Kidney epithelial cell (primary cell): Measurements from ENCODE around the gene ANO7. TPM values are rescaled to one million over a fixed set of nuclear protein-coding genes. Genes with fewer than 3 reads are reported as not detected.

Source experiments
- DNase-seq: peaks from one replicate; pipeline ENCODE4 v3.0.0-alpha.2; 2010; ENCODE audit warnings: low read depth
- H3K27me3 ChIP-seq: 2 replicates; pipeline ENCODE4 v1.6.0; 2011; ENCODE audit warnings: low read length; ENCODE audit not compliant: control insufficient read depth, insufficient read depth
- H3K36me3 ChIP-seq: 2 replicates; pipeline ENCODE4 v1.5.1; 2011; ENCODE audit warnings: low read length; ENCODE audit not compliant: control insufficient read depth, insufficient read depth
- H3K4me3 ChIP-seq: 2 replicates; pipeline ENCODE4 v1.5.1; 2011; ENCODE audit warnings: low read depth, mild to moderate bottlenecking, control low read depth, low read length
- total RNA-seq: library from RNA; depleted of rRNA; stranded (reverse); fragments of >200 nt; gene quantifications from 2 replicates; pipeline ENCODE4 v1.2.3, GENCODE V29; 2015
- TF ChIP-seq, protein P1 (sequence below): IDR thresholded peaks from 2 replicates; pipeline ENCODE4 v1.5.1; 2011; ENCODE audit warnings: mild to moderate bottlenecking, moderate library complexity, low read length, control low read depth, inconsistent platforms; ENCODE audit not compliant: insufficient read depth, poor library complexity, severe bottlenecking

Gene ANO7
- total RNA-seq, 1 donor from 2014 or later: 1.9 TPM

DNA sequence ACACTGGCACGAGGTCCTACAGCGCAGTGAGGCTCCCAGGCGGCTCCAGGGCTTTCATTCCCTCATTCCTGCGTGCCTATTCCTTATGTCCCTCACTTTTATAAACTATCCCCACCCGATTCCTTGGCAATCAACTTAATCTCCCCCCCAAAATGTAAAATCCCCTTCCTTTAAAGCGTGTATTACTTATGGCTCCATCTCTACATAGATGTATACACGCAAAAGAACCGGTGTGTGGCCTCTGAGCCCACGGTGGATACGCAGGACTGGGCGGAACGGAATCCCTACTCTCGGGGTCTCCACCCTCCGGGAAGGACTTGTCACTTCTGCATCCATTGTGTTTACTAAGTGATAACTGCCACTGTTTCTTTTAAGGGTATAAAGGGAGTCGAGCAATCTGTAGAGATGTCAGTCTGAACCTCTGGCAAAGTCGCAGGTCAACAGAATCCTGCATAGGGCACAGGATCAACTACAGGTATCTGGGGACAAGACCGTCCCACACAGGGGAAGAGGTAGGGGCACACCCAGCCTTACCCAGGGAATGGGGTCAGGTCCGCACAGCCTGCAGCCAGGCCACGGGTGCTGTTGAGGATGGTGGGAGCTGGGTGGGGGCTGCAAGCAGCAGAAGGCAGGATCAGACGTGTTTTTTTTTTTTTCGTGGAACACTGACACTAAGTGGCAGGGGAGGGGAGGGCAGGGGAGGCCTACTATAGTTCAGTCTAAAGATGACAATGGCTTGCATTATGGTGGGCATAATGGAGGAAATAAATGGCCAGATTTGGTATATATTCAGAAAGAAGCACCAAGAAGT lies 84.9 kb downstream of the ANO7 start:
- TF ChIP-seq, protein P1, sequence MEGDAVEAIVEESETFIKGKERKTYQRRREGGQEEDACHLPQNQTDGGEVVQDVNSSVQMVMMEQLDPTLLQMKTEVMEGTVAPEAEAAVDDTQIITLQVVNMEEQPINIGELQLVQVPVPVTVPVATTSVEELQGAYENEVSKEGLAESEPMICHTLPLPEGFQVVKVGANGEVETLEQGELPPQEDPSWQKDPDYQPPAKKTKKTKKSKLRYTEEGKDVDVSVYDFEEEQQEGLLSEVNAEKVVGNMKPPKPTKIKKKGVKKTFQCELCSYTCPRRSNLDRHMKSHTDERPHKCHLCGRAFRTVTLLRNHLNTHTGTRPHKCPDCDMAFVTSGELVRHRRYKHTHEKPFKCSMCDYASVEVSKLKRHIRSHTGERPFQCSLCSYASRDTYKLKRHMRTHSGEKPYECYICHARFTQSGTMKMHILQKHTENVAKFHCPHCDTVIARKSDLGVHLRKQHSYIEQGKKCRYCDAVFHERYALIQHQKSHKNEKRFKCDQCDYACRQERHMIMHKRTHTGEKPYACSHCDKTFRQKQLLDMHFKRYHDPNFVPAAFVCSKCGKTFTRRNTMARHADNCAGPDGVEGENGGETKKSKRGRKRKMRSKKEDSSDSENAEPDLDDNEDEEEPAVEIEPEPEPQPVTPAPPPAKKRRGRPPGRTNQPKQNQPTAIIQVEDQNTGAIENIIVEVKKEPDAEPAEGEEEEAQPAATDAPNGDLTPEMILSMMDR: no peak
- peak overlapping the region; percentile 56 for H3K4me3 ChIP-seq
- H3K36me3 ChIP-seq: peaks cover 2% of the 10 kb centered on the region
- no peaks in the 10 kb centered on the region for H3K27me3 ChIP-seq
- DNase-seq: no peak

DNA sequence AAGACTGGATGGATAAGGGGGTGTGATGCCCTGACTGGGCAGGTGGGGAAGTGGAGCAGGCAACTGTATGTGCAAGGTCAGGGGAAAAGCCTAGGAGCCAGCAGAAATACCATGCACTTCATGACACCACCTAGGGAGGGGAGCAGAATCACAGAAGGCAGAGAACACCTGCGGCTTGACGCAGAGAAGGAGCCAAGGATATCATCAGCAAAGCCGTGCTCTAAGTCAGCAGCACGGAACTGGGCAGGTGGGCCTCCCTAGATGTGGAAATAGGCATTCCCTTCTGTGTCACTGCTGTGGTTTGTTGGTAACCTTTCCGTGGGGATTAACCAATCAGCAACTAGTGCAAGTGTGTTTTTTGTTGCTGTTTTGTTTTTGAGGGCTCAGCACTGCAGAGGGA lies 85.7 kb downstream of the ANO7 start:
- no peak overlapping the region for H3K4me3 ChIP-seq
- DNase-seq: no peak
- H3K27me3 ChIP-seq: no peaks in the 10 kb centered on the region
- H3K36me3 ChIP-seq: peaks cover 2% of the 10 kb centered on the region
- TF ChIP-seq, protein P1: no peak

Other genes with a start within 250 kb of the ANO7 start
- gene SNED1, start 190.1 kb upstream of the ANO7 start, total RNA-seq: 2.2 and 5.1 TPM in 2 replicates
- 33.3 and 41.9 TPM in 2 replicates for gene MTERF4, start 86.4 kb upstream of the ANO7 start, total RNA-seq
- 8.3 and 9.2 TPM in 2 replicates for gene PASK, start 39.2 kb upstream of the ANO7 start, total RNA-seq
- gene PPP1R7, start 38.2 kb upstream of the ANO7 start, total RNA-seq: 67.2 and 82.3 TPM in 2 replicates
- 405 and 510 TPM in 2 replicates for gene HDLBP, start 127.0 kb downstream of the ANO7 start, total RNA-seq
- 333 and 350 TPM in 2 replicates for gene SEPTIN2, start 127.2 kb downstream of the ANO7 start, total RNA-seq
- 20.9 and 31.8 TPM in 2 replicates for gene FARP2, start 167.6 kb downstream of the ANO7 start, total RNA-seq